Measurements from ENCODE around the gene L2HGDH. TPM values are rescaled to one million over a fixed set of nuclear protein-coding genes. Genes with fewer than 3 reads are reported as not detected.
"Not testable (repeated sequence)": the region's sequence is repeated elsewhere in the genome, so short reads cannot be mapped to it uniquely, and the experiment has no call there.

Gene L2HGDH
- 7.3 TPM for total RNA-seq

DNA sequence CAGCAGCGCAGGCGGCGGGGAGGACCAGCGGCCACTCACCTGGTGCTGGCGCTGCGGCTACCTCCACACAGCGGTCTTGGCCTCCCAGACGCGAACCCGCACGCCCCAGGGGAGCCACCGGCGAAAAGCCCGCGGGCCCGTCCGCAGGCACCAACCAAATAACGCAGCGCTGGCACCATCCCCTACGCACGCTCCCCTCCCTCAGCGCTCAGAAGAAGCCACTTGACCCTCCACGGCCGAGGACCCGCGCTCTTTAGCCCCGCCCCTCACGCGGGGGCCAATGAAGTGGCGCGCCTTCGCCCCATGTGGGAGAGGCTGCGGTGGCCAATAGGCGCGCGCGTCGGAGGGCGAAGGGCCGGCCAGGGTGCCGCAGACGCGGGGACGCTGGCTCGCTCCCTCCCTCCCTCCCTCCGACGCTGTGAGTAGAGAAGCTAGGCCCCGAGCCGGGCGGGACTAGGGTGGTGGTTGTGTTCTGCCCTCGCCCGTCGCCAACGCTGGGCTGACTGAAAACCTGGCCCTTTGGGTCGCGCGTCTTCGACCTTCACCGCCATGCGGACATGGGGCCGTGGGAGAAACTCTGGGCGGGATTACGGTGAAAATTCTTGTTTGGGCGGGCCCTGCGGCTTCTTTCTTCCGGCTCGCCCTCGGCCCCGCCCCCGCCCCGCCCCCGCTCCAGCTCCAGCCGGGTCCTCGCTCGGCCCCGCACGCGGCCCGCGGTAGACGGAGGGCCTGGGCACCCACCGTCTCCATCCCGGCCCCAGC is at the start of gene L2HGDH, which contains the start of gene DMAC2L:
TSS of gene L2HGDH (minus strand) at position 258 of the 762 bp plus-strand sequence. CDS start at position 179, 79 bp downstream.
TSS of gene DMAC2L (plus strand) at position 353 of the 762 bp plus-strand sequence. CDS start 9,164 bp downstream, outside the sequence.
- peak; percentile 93 for DNase-seq

- no peak for DNase-seq
Measured at GRCh38 chr14:50360851-50361250, 48.8 kb upstream of the L2HGDH start.

DNA sequence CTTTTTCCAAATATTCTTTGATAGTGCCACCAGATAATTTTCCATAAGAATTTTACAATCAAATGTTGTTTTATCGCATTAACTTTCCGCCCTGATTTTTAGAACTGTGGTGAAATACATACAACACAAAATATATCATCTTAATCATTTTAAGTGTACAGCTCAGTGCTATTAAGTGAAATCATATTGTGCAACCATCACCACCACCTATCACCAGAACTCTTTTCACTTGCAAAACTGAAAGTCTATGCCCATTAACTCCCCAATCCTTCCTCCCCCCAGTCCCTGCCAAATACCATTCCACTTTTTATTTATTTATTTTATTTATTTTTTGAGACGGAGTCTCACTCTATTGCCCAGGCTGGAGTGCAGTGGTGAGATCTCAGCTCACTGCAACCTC is 48.1 kb upstream of the L2HGDH start:
- DNase-seq = no peak

DNA sequence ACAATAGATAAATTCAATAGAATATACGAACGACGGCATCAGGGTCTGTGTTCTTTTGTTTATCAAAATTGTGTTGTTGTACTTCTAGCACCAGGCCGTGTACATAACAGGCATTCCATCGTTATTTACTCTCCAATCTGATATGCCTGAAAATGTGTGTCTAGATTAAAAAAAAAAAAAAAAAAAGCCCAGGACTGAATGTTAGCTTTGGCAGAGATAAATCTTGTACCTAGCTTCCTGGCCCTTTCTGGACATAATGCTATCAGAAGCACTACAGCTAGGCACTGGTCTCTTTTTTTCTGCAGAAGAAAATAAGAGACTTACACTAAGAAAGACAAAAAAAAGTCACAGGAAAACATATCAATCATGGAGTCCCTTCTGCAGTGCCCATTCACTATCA is 47.6 kb upstream of the L2HGDH start:
- no peak for DNase-seq

DNA sequence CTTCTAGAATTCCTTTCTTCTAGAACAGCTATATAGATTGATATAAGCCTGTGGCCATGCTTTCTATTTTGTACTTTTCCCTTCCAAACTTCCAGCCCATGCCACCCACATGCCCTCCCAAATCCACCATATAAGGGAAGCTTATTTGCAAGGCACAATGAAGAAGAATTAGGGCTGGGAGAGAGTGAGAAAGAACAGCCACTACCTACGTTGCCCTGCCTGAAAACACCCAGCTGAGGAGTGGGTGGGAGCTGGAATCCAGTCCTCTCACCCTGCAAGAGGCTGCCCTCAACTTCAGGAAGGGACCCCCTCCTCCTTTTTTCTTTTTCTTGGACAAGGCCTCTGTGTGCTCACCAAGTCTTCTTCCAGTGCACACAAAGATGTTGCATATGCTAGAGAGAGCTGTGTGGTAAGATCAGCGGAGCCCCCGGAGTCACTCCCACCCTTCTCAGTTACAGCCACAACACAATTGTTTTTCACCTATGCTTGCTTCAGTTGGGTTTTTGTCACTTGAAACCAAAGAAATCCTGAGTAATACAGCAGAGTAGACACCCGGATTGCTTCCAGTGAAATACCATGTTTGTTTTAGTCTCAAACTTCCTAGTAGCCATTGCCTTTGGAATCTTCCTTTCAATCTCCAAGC is 45.8 kb upstream of the L2HGDH start:
- DNase-seq = no peak

DNA sequence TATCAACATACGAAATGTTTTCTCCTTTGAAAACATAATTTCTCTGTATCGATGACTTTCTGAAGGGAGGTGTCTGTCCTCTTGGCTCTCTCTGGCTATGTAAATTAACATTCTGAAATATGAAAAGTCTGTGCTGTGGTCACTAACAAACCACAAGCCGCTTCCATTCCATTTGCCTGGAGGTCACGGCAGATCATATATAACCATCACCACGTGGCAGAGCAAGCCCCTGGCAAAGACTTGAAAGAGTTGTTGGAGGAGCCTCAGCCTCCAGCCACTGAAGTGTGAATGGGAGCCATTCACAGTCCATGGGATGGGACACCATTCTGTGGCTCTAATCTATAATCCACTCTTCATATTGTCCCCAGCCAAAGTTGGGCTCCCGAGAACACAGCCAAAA is 45.1 kb upstream of the L2HGDH start:
- DNase-seq = no peak

GRCh38 chr14:50356283-50356682 is 44.3 kb upstream of the L2HGDH start:
- not testable (repeated sequence) for DNase-seq

- no peak for DNase-seq
Measured at GRCh38 chr14:50355692-50356091, 43.7 kb upstream of the L2HGDH start.

DNA sequence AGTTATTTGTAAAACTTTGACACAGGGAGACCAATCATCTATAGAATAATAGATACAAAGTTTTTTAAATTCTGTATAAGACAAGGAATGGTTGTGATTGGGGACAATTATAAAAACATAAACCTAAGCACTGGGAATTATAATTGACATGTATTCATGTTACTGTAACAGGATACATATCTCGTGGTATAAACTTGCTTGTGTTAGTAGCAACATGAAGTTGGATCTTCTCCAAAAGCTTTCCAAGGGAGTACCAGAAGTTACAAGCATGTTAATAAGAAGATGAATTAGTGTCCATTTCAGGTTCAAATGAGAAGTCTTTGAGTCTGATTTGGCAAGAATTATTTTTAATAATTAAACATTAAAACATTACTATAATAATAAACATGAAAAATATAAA is 42.5 kb upstream of the L2HGDH start:
- no peak for DNase-seq

GRCh38 chr14:50353126-50353525 is 41.1 kb upstream of the L2HGDH start:
- peak; percentile 89 for DNase-seq

- peak; percentile 30 for DNase-seq
Measured at GRCh38 chr14:50352584-50352983, 40.6 kb upstream of the L2HGDH start.

GRCh38 chr14:50350975-50351374 is 38.9 kb upstream of the L2HGDH start:
- DNase-seq = no peak

GRCh38 chr14:50348933-50349332 is 36.9 kb upstream of the L2HGDH start:
- no peak for DNase-seq

DNA sequence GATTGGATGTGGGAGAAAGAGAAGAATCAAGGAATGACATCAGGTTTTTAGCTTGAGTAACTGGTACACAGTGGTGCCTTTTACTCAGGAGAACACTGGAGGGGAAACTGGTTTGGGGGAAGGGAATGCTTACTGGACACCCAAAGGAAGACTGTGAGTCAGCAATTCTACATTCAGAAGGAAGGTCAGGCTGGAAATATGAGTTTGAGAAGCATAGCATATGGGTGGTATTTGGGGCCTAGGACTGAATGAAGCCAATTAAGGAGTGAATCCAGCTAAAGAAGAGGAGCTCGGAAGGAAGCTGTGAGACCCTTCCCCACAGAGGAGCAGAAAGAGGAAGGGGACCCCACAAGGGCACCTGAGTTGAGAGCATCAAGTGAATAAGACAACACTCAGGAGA is 35.5 kb upstream of the L2HGDH start:
- no peak for DNase-seq

DNA sequence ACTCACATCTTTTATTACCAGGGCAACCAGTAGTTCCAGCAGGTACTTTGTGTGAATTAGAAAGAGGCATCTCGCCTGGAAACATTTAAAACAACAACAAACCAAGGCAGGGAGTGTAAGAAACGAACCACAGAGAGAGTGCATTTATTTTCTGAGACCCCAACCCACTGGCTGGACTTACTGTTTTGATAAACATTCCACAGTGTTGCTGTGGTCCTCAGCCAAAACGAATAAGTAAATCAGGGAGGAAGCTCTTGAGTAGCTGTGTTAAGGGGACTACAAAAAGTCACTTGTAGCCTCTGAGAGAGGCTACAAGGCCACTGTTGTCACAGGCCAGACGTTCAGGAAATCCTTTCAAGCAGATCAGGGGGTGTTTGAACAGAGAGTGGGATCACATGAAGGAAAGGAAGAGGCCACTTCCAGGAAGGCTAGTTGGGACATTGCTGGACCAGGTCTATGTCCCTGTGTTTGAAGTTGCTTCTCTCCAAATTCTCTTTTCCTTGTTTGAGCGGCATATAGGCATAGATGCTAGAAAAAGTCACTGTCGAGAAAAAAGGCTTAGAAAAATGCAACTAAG is 33.9 kb upstream of the L2HGDH start:
- DNase-seq = no peak

- DNase-seq = no peak
Measured at GRCh38 chr14:50344876-50345563, 33.0 kb upstream of the L2HGDH start.

DNA sequence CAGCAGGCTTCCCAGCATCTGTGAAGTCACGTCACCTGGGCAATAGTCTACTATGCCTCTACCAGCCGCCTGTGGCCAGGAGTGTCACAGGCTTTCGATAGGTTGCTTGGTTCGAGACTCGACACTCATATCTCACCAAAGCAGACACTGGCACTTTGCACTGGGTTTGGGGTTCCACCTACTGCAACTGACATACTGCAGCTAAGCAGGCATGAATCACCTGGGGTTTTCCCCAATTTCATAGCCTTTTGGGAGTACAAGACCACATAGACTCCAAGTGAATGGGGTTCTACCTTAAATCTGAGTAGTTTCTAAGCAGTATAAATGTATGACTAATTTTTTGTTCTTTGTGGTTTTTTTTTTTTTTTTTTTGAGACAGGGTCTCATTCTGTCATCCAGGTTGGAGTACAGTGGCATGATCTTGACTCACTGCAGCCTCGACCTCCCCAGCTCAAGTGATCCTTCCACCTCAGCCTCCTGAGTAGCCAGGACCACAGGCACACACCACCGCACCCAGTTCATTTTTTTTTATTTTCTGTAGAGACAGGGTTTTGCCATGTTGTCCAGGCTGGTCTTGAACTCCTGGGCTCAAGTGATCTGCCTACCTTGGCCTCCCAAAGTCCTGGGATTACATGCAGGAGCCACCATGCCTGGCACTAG is 32.2 kb upstream of the L2HGDH start:
- no peak for DNase-seq

DNA sequence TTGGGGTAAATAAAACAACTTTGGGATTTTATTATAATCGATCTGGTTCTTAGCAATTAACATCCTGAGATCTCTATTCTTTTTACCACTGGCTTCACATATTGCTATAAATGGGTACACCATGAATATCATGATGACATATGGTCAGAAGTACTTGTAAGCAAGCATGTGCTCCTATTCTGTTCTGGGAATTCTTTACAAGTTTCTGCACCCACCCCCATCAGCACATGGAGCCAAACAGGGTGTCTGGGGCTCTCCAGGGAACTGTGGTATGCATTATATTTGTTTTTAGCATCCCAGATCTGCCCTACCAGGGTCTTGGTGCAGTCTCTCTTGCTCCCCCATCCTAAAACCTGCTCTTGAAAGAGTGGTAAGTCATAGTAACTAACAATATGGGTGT is 31.4 kb upstream of the L2HGDH start:
- no peak for DNase-seq

DNA sequence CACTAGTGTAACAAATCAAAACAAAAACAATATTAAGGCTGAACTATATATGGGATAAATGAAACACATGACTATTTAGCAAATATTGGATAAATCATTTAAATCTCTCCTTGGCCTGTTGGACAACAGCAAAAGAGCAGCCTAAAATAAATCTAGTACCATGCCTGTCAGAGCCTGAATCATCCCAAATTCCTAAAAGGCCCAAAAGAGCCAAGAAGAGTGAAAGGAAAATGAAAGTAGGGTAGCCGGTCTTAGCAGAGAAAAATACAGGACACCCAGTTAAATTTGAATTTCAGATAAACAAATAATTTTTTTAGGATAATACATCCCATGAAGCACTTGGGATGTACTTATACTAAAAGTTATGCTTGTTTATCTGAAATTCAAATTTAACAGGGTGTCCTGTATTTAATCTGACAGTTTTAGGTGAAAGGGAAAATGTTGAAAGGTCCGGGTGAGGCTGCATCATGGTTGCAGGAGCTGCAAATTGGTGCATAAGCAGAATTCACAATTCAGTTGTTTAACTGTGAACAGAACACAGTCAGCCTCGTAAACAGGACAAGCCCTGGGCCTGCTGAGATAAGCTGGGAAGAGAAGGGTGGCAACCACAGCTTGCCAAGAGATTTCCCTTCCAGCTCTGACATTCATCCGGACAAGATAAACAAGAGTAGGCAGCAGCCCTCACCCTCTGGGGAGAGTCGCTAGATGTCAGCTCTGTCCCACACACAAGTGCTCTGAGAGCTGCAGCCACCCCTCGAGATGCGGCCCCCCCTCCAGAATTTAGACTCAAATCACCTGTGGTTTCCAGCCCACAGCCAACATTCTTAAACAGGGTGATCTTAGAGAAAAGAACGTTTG is 30.4 kb upstream of the L2HGDH start:
- peak; percentile 47 for DNase-seq

DNA sequence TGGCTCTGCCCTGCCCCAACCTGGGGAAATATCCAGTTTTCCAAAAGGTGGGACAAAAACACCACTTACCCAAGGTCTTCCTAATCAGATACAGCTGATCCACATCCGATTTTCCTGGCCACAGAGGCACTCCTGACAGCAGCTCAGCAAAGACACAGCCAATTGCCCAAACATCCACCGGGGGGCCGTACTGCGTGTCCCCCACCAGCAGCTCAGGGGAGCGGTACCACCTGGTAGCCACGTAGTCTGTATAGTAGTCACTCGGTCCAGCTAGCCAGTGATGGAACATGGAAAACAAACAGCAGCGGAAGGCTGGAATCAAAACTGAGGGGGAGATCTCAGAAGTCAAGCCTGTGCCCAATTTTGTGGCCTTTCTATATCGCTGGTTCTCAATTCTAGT is 28.9 kb upstream of the L2HGDH start:
- no peak for DNase-seq

GRCh38 chr14:50340045-50340444 is 28.0 kb upstream of the L2HGDH start:
- DNase-seq = no peak
